ENCODE results near the gene FAM200A. TPM values are rescaled to one million over a fixed set of nuclear protein-coding genes. Genes with fewer than 3 reads are reported as not detected.

The FAM200A gene
- total RNA-seq, 1 donor from 2014 or later, result 6.3 TPM

Other genes with a start within 250 kb of the FAM200A start
- 103 and 105 TPM in 2 replicates for gene ARPC1A, start 226.2 kb downstream of the FAM200A start, total RNA-seq
- 76.1 and 84.9 TPM in 2 replicates for gene ARPC1B, start 177.4 kb downstream of the FAM200A start, total RNA-seq
- gene PDAP1, start 143.5 kb downstream of the FAM200A start, total RNA-seq, result 107 and 116 TPM in 2 replicates
- gene BUD31, start 143.1 kb downstream of the FAM200A start, total RNA-seq, result 112 and 131 TPM in 2 replicates
- gene PTCD1, start 113.3 kb downstream of the FAM200A start, total RNA-seq, result 5.7 and 10.5 TPM in 2 replicates
- gene CPSF4, start 113.2 kb downstream of the FAM200A start, total RNA-seq, result 32.3 and 37.9 TPM in 2 replicates
- 251 and 253 TPM in 2 replicates for gene ATP5MF, start 85.9 kb downstream of the FAM200A start, total RNA-seq
- gene ZNF789, start 79.2 kb downstream of the FAM200A start, total RNA-seq, result 6.9 and 8.4 TPM in 2 replicates
- 23.8 and 24.4 TPM in 2 replicates for gene ZNF394, start 51.8 kb downstream of the FAM200A start, total RNA-seq
- gene ZKSCAN5, start 47.5 kb downstream of the FAM200A start, total RNA-seq, result 11.6 and 12.1 TPM in 2 replicates
- gene ZNF655, start 6.5 kb upstream of the FAM200A start, total RNA-seq, result 62.8 and 64.2 TPM in 2 replicates
- gene TMEM225B, start 46.2 kb upstream of the FAM200A start, total RNA-seq, result 1.1 and 1.6 TPM in 2 replicates
- 19.6 and 20.7 TPM in 2 replicates for gene ZSCAN25, start 64.8 kb upstream of the FAM200A start, total RNA-seq
- gene CYP3A5, start 127.9 kb upstream of the FAM200A start, total RNA-seq, result not detected in 2 replicates
- gene CYP3A7, start 183.1 kb upstream of the FAM200A start, total RNA-seq, result not detected in 2 replicates
- not detected in 2 replicates for gene CYP3A4, start 232.1 kb upstream of the FAM200A start, total RNA-seq

Measured in osteocyte (in vitro differentiated cells).